GM12878 (cell line): ENCODE results near the gene EYS.

Source experiments
- CHD2 ChIP-seq: IDR thresholded peaks from 2 replicates; pipeline ENCODE4 v1.6.1; 2011; ENCODE audit warnings: low read depth, low read length, improper control_type of control experiment, borderline replicate concordance
- EZH2 ChIP-seq: IDR thresholded peaks from 2 replicates; pipeline ENCODE4 v1.6.1; 2012; ENCODE audit warnings: low read depth, mild to moderate bottlenecking, control low read depth, inconsistent platforms, low read length, borderline replicate concordance; ENCODE audit not compliant: control insufficient read depth
- MEF2A ChIP-seq: IDR thresholded peaks from 2 replicates; pipeline ENCODE4 v1.6.1; 2011; ENCODE audit warnings: low read depth, mild to moderate bottlenecking, low read length, moderate library complexity; ENCODE audit not compliant: insufficient read depth
- NRF1 ChIP-seq: conservative IDR thresholded peaks from 2 replicates; pipeline ENCODE4 v1.6.1; 2011; ENCODE audit warnings: mild to moderate bottlenecking, low read depth, low read length, improper control_type of control experiment
- TF ChIP-seq, protein P1 (sequence below), 3 experiments: IDR thresholded peaks in 2 of 3; conservative IDR thresholded peaks in 1 of 3; 2 replicates each; pipeline ENCODE4 v1.5.1; 2011; ENCODE audit warnings: low read depth in 3 of 3, low read length in 3 of 3, mild to moderate bottlenecking in 3 of 3, control low read depth in 2 of 3, moderate library complexity in 2 of 3, inconsistent platforms in 1 of 3, mixed read lengths in 1 of 3; ENCODE audit not compliant: control insufficient read depth in 2 of 3, insufficient read depth in 1 of 3; ENCODE audit errors: extremely low read depth in 1 of 3
- TF ChIP-seq, protein P2 (sequence below): fragments of 450-650 bp; IDR thresholded peaks from 2 replicates; pipeline ENCODE4 v1.6.1; 2016; ENCODE audit warnings: mild to moderate bottlenecking
- TF ChIP-seq, protein P3 (sequence below): IDR thresholded peaks from 2 replicates; pipeline ENCODE4 v1.6.1; 2011; ENCODE audit warnings: borderline replicate concordance, low read depth, mild to moderate bottlenecking, moderate library complexity, mixed read lengths, low read length; ENCODE audit not compliant: insufficient read depth; ENCODE audit errors: extremely low read length

GRCh38 chr6:63783096-63783495 lies 1923.9 kb downstream of the EYS start:
- TF ChIP-seq, protein P1, sequence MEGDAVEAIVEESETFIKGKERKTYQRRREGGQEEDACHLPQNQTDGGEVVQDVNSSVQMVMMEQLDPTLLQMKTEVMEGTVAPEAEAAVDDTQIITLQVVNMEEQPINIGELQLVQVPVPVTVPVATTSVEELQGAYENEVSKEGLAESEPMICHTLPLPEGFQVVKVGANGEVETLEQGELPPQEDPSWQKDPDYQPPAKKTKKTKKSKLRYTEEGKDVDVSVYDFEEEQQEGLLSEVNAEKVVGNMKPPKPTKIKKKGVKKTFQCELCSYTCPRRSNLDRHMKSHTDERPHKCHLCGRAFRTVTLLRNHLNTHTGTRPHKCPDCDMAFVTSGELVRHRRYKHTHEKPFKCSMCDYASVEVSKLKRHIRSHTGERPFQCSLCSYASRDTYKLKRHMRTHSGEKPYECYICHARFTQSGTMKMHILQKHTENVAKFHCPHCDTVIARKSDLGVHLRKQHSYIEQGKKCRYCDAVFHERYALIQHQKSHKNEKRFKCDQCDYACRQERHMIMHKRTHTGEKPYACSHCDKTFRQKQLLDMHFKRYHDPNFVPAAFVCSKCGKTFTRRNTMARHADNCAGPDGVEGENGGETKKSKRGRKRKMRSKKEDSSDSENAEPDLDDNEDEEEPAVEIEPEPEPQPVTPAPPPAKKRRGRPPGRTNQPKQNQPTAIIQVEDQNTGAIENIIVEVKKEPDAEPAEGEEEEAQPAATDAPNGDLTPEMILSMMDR (IDR thresholded peaks at IDR 0.05 in 2 of 3, conservative IDR thresholded peaks at IDR 0.05 in 1 of 3; ENCODE audit: control insufficient read depth in 2 of 3, extremely low read depth in 1 of 3, insufficient read depth in 1 of 3, low read depth in 3 of 3, low read length in 3 of 3) = no peak
- TF ChIP-seq, protein P2, sequence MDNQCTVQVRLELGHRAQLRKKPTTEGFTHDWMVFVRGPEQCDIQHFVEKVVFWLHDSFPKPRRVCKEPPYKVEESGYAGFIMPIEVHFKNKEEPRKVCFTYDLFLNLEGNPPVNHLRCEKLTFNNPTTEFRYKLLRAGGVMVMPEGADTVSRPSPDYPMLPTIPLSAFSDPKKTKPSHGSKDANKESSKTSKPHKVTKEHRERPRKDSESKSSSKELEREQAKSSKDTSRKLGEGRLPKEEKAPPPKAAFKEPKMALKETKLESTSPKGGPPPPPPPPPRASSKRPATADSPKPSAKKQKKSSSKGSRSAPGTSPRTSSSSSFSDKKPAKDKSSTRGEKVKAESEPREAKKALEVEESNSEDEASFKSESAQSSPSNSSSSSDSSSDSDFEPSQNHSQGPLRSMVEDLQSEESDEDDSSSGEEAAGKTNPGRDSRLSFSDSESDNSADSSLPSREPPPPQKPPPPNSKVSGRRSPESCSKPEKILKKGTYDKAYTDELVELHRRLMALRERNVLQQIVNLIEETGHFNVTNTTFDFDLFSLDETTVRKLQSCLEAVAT = no peak
- TF ChIP-seq MEF2A (no peak), CHD2 (no peak), EZH2 (no peak), NRF1 (no peak)
- TF ChIP-seq, protein P3, sequence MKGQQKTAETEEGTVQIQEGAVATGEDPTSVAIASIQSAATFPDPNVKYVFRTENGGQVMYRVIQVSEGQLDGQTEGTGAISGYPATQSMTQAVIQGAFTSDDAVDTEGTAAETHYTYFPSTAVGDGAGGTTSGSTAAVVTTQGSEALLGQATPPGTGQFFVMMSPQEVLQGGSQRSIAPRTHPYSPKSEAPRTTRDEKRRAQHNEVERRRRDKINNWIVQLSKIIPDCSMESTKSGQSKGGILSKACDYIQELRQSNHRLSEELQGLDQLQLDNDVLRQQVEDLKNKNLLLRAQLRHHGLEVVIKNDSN = no peak
